ENCODE data around the gene SLC22A16.

DNA sequence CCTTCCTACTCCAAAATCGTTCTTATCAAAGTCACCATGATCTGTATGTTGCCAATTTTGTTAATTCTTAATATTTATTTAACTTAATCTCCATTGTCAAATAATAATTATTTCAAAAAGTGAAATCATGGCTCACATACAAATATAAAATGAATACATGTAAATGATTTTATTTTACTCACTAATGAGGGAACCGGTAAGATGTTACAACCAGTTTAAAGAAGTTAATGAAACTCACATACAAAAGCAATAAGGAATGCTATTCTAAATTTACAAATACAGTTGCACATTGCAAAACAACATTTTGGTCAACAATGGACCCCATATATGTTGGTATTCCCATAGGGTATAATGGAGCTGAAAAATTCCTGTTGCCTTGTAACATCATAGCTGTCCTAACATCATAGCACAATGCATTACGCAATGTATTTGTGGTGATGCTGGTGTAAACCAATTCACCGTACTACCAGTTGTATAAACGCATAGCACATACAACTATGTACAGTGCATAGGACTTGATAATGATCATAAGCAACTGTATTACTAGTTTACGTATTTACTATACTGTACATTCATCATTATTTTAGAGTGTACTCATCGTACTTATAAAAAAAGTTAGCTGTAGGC is 6.5 kb upstream of the SLC22A16 start:
- TF ChIP-seq, protein P1, sequence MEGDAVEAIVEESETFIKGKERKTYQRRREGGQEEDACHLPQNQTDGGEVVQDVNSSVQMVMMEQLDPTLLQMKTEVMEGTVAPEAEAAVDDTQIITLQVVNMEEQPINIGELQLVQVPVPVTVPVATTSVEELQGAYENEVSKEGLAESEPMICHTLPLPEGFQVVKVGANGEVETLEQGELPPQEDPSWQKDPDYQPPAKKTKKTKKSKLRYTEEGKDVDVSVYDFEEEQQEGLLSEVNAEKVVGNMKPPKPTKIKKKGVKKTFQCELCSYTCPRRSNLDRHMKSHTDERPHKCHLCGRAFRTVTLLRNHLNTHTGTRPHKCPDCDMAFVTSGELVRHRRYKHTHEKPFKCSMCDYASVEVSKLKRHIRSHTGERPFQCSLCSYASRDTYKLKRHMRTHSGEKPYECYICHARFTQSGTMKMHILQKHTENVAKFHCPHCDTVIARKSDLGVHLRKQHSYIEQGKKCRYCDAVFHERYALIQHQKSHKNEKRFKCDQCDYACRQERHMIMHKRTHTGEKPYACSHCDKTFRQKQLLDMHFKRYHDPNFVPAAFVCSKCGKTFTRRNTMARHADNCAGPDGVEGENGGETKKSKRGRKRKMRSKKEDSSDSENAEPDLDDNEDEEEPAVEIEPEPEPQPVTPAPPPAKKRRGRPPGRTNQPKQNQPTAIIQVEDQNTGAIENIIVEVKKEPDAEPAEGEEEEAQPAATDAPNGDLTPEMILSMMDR (IDR thresholded peaks at IDR 0.05), result no peak
- no peak for TF ChIP-seq ESRRA (CRISPR knock-in tag; IDR thresholded peaks at IDR 0.05; ENCODE audit: borderline replicate concordance)
- TF ChIP-seq, protein P2, sequence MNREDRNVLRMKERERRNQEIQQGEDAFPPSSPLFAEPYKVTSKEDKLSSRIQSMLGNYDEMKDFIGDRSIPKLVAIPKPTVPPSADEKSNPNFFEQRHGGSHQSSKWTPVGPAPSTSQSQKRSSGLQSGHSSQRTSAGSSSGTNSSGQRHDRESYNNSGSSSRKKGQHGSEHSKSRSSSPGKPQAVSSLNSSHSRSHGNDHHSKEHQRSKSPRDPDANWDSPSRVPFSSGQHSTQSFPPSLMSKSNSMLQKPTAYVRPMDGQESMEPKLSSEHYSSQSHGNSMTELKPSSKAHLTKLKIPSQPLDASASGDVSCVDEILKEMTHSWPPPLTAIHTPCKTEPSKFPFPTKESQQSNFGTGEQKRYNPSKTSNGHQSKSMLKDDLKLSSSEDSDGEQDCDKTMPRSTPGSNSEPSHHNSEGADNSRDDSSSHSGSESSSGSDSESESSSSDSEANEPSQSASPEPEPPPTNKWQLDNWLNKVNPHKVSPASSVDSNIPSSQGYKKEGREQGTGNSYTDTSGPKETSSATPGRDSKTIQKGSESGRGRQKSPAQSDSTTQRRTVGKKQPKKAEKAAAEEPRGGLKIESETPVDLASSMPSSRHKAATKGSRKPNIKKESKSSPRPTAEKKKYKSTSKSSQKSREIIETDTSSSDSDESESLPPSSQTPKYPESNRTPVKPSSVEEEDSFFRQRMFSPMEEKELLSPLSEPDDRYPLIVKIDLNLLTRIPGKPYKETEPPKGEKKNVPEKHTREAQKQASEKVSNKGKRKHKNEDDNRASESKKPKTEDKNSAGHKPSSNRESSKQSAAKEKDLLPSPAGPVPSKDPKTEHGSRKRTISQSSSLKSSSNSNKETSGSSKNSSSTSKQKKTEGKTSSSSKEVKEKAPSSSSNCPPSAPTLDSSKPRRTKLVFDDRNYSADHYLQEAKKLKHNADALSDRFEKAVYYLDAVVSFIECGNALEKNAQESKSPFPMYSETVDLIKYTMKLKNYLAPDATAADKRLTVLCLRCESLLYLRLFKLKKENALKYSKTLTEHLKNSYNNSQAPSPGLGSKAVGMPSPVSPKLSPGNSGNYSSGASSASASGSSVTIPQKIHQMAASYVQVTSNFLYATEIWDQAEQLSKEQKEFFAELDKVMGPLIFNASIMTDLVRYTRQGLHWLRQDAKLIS (CRISPR knock-in tag; IDR thresholded peaks at IDR 0.05; ENCODE audit: borderline replicate concordance), result no peak
- no peak for TF ChIP-seq ZNF232 (CRISPR knock-in tag; IDR thresholded peaks at IDR 0.05)
- TF ChIP-seq FOXJ3 (CRISPR knock-in tag; IDR thresholded peaks at IDR 0.05; ENCODE audit: borderline replicate concordance), result no peak
- TF ChIP-seq KAT7 (CRISPR knock-in tag; IDR thresholded peaks at IDR 0.05; ENCODE audit: borderline replicate concordance), result no peak
- TF ChIP-seq, protein P3, sequence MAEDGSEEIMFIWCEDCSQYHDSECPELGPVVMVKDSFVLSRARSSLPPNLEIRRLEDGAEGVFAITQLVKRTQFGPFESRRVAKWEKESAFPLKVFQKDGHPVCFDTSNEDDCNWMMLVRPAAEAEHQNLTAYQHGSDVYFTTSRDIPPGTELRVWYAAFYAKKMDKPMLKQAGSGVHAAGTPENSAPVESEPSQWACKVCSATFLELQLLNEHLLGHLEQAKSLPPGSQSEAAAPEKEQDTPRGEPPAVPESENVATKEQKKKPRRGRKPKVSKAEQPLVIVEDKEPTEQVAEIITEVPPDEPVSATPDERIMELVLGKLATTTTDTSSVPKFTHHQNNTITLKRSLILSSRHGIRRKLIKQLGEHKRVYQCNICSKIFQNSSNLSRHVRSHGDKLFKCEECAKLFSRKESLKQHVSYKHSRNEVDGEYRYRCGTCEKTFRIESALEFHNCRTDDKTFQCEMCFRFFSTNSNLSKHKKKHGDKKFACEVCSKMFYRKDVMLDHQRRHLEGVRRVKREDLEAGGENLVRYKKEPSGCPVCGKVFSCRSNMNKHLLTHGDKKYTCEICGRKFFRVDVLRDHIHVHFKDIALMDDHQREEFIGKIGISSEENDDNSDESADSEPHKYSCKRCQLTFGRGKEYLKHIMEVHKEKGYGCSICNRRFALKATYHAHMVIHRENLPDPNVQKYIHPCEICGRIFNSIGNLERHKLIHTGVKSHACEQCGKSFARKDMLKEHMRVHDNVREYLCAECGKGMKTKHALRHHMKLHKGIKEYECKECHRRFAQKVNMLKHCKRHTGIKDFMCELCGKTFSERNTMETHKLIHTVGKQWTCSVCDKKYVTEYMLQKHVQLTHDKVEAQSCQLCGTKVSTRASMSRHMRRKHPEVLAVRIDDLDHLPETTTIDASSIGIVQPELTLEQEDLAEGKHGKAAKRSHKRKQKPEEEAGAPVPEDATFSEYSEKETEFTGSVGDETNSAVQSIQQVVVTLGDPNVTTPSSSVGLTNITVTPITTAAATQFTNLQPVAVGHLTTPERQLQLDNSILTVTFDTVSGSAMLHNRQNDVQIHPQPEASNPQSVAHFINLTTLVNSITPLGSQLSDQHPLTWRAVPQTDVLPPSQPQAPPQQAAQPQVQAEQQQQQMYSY (CRISPR knock-in tag; IDR thresholded peaks at IDR 0.05), result no peak
- TF ChIP-seq, protein P4, sequence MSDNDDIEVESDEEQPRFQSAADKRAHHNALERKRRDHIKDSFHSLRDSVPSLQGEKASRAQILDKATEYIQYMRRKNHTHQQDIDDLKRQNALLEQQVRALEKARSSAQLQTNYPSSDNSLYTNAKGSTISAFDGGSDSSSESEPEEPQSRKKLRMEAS (CRISPR knock-in tag; IDR thresholded peaks at IDR 0.05), result no peak
- TF ChIP-seq TP53 (CRISPR knock-in tag; IDR thresholded peaks at IDR 0.05), result no peak
- no peak for TF ChIP-seq NR2C2 (CRISPR knock-in tag; IDR thresholded peaks at IDR 0.05)
- TF ChIP-seq ELF4 (CRISPR knock-in tag; IDR thresholded peaks at IDR 0.05; ENCODE audit: low read depth), result no peak
- TF ChIP-seq, protein P5, sequence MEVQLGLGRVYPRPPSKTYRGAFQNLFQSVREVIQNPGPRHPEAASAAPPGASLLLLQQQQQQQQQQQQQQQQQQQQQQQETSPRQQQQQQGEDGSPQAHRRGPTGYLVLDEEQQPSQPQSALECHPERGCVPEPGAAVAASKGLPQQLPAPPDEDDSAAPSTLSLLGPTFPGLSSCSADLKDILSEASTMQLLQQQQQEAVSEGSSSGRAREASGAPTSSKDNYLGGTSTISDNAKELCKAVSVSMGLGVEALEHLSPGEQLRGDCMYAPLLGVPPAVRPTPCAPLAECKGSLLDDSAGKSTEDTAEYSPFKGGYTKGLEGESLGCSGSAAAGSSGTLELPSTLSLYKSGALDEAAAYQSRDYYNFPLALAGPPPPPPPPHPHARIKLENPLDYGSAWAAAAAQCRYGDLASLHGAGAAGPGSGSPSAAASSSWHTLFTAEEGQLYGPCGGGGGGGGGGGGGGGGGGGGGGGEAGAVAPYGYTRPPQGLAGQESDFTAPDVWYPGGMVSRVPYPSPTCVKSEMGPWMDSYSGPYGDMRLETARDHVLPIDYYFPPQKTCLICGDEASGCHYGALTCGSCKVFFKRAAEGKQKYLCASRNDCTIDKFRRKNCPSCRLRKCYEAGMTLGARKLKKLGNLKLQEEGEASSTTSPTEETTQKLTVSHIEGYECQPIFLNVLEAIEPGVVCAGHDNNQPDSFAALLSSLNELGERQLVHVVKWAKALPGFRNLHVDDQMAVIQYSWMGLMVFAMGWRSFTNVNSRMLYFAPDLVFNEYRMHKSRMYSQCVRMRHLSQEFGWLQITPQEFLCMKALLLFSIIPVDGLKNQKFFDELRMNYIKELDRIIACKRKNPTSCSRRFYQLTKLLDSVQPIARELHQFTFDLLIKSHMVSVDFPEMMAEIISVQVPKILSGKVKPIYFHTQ (CRISPR knock-in tag; IDR thresholded peaks at IDR 0.05), result no peak
- no peak for TF ChIP-seq NFE2L1 (CRISPR knock-in tag; IDR thresholded peaks at IDR 0.05)
